DOHH2 (cell line): ENCODE data around the gene HSDL2.

Experiments used
- CTCF ChIP-seq: fragments of 200-600 bp; sonication (generic); IDR thresholded peaks from one replicate; pipeline ENCODE4 v1.5.1; 2014; ENCODE audit warnings: antibody characterized with exemption, mild to moderate bottlenecking, low read depth, low read length; ENCODE audit not compliant: poor library complexity, severe bottlenecking
- EZH2phosphoT487 ChIP-seq: fragments of 200-600 bp; sonication (generic); IDR thresholded peaks from 2 replicates; pipeline ENCODE4 v1.6.1; 2017; ENCODE audit warnings: borderline replicate concordance, mild to moderate bottlenecking, antibody characterized with exemption, low read length, moderate library complexity, mixed read lengths

GRCh38 chr9:112349008-112349333, 30.9 kb upstream of the HSDL2 start:
- TF ChIP-seq CTCF, result no peak
- no peak for TF ChIP-seq EZH2phosphoT487
